Chondrocyte (in vitro differentiated cells): Measurements from ENCODE around the gene INTS4. TPM values are rescaled to one million over a fixed set of nuclear protein-coding genes. Genes with fewer than 3 reads are reported as not detected.
A peak's percentile ranks its signal among the peaks of the same experiment; 100 is the strongest.
"Not testable (repeated sequence)": the region's sequence is repeated elsewhere in the genome, so short reads cannot be mapped to it uniquely, and the experiment has no call there.

ENCODE experiments used
- DNase-seq: peaks from one replicate; pipeline ENCODE4 v3.0.0; 2021; ENCODE audit warnings: mixed read lengths, low spot score
- H3K27ac Mint-ChIP-seq: one replicate; pipeline ENCODE4 v1.8.0; 2021; ENCODE audit warnings: mild to moderate bottlenecking, moderate library complexity, mixed read lengths; ENCODE audit not compliant: unreplicated experiment
- H3K27me3 Mint-ChIP-seq: 2 replicates; pipeline ENCODE4 v1.8.0; 2021; ENCODE audit warnings: low read depth, mixed read lengths
- H3K36me3 Mint-ChIP-seq: 2 replicates; pipeline ENCODE4 v1.8.0; 2021; ENCODE audit warnings: low read depth, mixed read lengths
- H3K4me1 Mint-ChIP-seq: 2 replicates; pipeline ENCODE4 v1.8.0; 2021; ENCODE audit warnings: low read depth, mild to moderate bottlenecking, mixed read lengths
- H3K4me3 Mint-ChIP-seq: one replicate; pipeline ENCODE4 v1.8.0; 2021; ENCODE audit warnings: mild to moderate bottlenecking, moderate library complexity, mixed read lengths; ENCODE audit not compliant: unreplicated experiment
- H3K9me3 Mint-ChIP-seq: 2 replicates; pipeline ENCODE4 v1.8.0; 2021; ENCODE audit warnings: low read depth, mixed read lengths
- CTCF ChIP-seq: fragments of 200-600 bp; sonication (generic); IDR thresholded peaks from 2 replicates; pipeline ENCODE4 v1.5.0; 2021; ENCODE audit warnings: antibody characterized with exemption, mild to moderate bottlenecking, moderate library complexity
- total RNA-seq: library from RNA; stranded (reverse); gene quantifications from 3 replicates; pipeline ENCODE4 v1.2.1, GENCODE V29; 2021

INTS4 gene
- total RNA-seq, 1 donor from 2014 or later, result 26.9 TPM

GRCh38 chr11:77851503-77851902 is 143.0 kb downstream of the INTS4 start:
- DNase-seq, result no peak
- H3K4me3 Mint-ChIP-seq, result no peak overlapping the region
- TF ChIP-seq CTCF, result no peak
- H3K27me3 Mint-ChIP-seq, result no peaks in the 10 kb centered on the region
- H3K9me3 Mint-ChIP-seq, result no peaks in the 10 kb centered on the region
- H3K27ac Mint-ChIP-seq, result peak overlapping the region; percentile 70
- peaks cover 32% of the 10 kb centered on the region for H3K36me3 Mint-ChIP-seq
- H3K4me1 Mint-ChIP-seq, result peaks cover 13% of the 10 kb centered on the region

GRCh38 chr11:77843700-77844099 is 150.8 kb downstream of the INTS4 start:
- H3K4me3 Mint-ChIP-seq, H3K27ac Mint-ChIP-seq, H3K27me3 Mint-ChIP-seq, DNase-seq, H3K4me1 Mint-ChIP-seq: not testable (repeated sequence)
- Mint-ChIP-seq H3K36me3 (peaks cover 40% of the 10 kb centered on the region), H3K9me3 (peaks cover 18% of the 10 kb centered on the region)

GRCh38 chr11:77842441-77843121 is 151.9 kb downstream of the INTS4 start:
- Mint-ChIP-seq H3K4me1 (peaks cover 8% of the 10 kb centered on the region), H3K27me3 (no peaks in the 10 kb centered on the region), H3K36me3 (peaks cover 40% of the 10 kb centered on the region), H3K9me3 (peaks cover 18% of the 10 kb centered on the region), H3K27ac (peak overlapping the region; percentile 75), H3K4me3 (no peak overlapping the region)
- no peak for TF ChIP-seq CTCF
- DNase-seq, result no peak

GRCh38 chr11:77833302-77833701 is 161.2 kb downstream of the INTS4 start:
- DNase-seq, result no peak
- Mint-ChIP-seq H3K4me3 (no peak overlapping the region), H3K9me3 (peaks cover 3% of the 10 kb centered on the region), H3K4me1 (no peaks in the 10 kb centered on the region), H3K27ac (no peak overlapping the region), H3K27me3 (no peaks in the 10 kb centered on the region), H3K36me3 (peaks cover 7% of the 10 kb centered on the region)
- no peak for TF ChIP-seq CTCF

- no peak for DNase-seq
- H3K4me1 Mint-ChIP-seq, result peaks cover 10% of the 10 kb centered on the region
- H3K9me3 Mint-ChIP-seq, result peaks cover 3% of the 10 kb centered on the region
- H3K27me3 Mint-ChIP-seq, result no peaks in the 10 kb centered on the region
- H3K27ac Mint-ChIP-seq, result no peak overlapping the region
- no peak overlapping the region for H3K4me3 Mint-ChIP-seq
- peaks cover 5% of the 10 kb centered on the region for H3K36me3 Mint-ChIP-seq
- TF ChIP-seq CTCF, result no peak
These were observed 165.5 kb downstream of the INTS4 start for GRCh38 chr11:77828926-77829325.

Other genes with a start within 250 kb of the INTS4 start
- 61.3 to 65.0 TPM (median 64.2 TPM) in 3 replicates for gene RSF1, start 173.9 kb downstream of the INTS4 start, total RNA-seq
- gene AAMDC, start 173.5 kb downstream of the INTS4 start, total RNA-seq, result 35.9 to 47.3 TPM (median 45.1 TPM) in 3 replicates
- gene KCTD14, start 28.6 kb upstream of the INTS4 start, total RNA-seq, result 0.36 to 0.48 TPM (median 0.47 TPM) in 3 replicates
- gene THRSP, start 69.2 kb upstream of the INTS4 start, total RNA-seq, result not detected in 3 replicates
- gene NDUFC2, start 85.2 kb upstream of the INTS4 start, total RNA-seq, result 172 to 185 TPM (median 175 TPM) in 3 replicates
- gene ALG8, start 145.0 kb upstream of the INTS4 start, total RNA-seq, result 28.7 to 48.5 TPM (median 30.1 TPM) in 3 replicates
- 12.6 to 15.2 TPM (median 14.7 TPM) in 3 replicates for gene KCTD21, start 194.0 kb upstream of the INTS4 start, total RNA-seq
- gene USP35, start 194.3 kb upstream of the INTS4 start, total RNA-seq, result 14.0 to 14.5 TPM (median 14.0 TPM) in 3 replicates